Measurements from ENCODE around the gene TMEM100. TPM values are rescaled to one million over a fixed set of nuclear protein-coding genes. Genes with fewer than 3 reads are reported as not detected.

The TMEM100 gene
- polyA plus RNA-seq, 3 donors, result 47.4 to 86.4 (median 54.7) TPM

GRCh38 chr17:55745258-55745657 lies 22.6 kb upstream of the TMEM100 start:
- no peak for DNase-seq (ENCODE audit: low read depth in 3 of 3, low spot score in 2 of 3)

DNA sequence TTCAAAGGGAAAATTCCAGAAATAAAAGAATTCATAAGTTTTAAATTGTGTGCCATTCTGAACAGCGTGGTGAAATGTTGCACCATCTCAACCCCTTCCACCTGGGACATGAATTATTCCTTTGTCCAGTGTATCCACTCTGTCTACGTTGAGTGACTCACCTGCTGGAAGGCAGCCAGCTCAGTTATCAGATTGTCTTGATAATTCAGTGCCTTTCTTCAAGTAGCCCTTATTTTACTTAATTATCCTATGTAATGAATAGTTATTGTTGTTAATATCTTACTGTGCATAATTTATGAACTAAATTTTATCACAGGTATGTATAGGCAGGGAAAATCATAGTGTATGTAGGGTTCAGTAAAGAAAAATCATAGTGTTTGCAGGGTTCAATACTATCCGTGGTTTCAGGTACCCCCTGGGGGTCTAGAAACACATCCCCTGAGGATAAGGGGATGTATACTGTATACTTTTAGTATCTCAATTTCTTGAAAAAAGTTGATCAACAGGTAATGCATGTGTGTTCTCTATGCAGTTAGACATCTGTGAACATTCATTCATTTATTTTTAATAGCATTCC lies 20.5 kb upstream of the TMEM100 start:
- DNase-seq (ENCODE audit: low read depth in 3 of 3, low spot score in 2 of 3), result no peak

GRCh38 chr17:55742272-55743102 lies 19.8 kb upstream of the TMEM100 start:
- no peak for DNase-seq (ENCODE audit: low read depth in 3 of 3, low spot score in 2 of 3)

- no peak for DNase-seq (ENCODE audit: low read depth in 3 of 3, low spot score in 2 of 3)
Measured at GRCh38 chr17:55741356-55741700, 18.7 kb upstream of the TMEM100 start.

- DNase-seq (ENCODE audit: low read depth in 3 of 3, low spot score in 2 of 3), result no peak
Measured at GRCh38 chr17:55740511-55741355, 18.1 kb upstream of the TMEM100 start.

DNA sequence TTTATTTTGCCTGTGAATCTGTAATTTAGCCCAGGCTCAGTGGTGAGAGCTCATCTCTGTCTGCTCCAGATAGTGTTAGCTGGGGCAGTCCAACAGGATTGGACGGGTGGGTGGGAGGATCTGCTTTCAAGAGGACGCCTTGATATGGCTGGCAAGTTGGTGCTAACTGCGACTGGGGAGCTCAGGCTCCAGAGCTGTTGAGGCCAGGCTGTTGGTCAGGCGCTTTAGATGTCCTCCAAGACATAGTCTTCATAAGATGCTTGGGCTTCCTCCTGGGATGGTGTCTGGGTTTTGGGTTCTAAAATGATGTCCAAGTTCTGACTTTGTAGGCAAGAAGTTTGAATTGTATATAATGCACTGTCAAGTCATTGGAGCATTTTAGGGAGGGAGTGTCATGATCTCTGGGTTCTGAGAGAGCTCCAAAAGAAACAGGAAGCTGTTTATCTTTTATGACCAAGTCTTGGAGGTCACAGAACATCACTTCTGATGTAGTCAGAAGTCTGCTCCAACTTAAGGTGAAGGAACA lies 15.4 kb upstream of the TMEM100 start:
- no peak for DNase-seq (ENCODE audit: low read depth in 3 of 3, low spot score in 2 of 3)

- DNase-seq (ENCODE audit: low read depth in 3 of 3, low spot score in 2 of 3), result no peak
Measured at GRCh38 chr17:55735731-55736405, 13.2 kb upstream of the TMEM100 start.

DNA sequence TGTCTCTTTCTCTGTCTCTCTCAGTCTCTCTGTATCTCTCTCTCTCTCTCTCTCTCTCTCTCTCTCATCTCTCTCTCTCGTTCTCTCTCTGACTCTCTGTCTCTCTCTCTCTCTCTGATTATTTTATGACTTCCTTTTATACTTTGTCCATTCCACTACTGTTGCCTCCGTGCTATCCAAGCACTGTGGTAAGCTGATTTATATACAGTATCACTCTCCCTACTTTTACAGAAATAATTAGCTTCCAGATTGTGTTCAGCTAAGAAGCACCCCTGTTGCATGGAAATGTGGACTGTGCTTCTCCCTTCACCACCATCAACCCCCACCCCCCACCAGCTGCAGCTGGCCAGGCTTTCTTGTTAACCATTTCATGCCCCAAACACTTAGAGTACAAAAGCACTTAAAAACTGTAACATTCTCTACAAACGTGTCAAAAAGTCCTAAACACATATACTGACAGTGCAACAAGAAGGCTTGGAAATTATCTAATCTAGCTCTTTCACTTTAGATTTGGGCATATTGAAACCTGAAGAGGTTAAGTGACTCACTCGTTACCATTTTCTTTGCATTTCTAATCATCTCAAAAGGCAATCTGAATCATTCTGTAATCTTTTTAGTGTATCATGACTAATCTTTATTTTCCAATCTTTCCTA lies 11.6 kb upstream of the TMEM100 start:
- DNase-seq (ENCODE audit: low read depth in 3 of 3, low spot score in 2 of 3), result no peak

- DNase-seq (ENCODE audit: low read depth in 3 of 3, low spot score in 2 of 3), result no peak
Measured at GRCh38 chr17:55731586-55732250, 9.1 kb upstream of the TMEM100 start.

GRCh38 chr17:55730808-55731207 lies 8.1 kb upstream of the TMEM100 start:
- DNase-seq (ENCODE audit: low read depth in 3 of 3, low spot score in 2 of 3), result no peak

DNA sequence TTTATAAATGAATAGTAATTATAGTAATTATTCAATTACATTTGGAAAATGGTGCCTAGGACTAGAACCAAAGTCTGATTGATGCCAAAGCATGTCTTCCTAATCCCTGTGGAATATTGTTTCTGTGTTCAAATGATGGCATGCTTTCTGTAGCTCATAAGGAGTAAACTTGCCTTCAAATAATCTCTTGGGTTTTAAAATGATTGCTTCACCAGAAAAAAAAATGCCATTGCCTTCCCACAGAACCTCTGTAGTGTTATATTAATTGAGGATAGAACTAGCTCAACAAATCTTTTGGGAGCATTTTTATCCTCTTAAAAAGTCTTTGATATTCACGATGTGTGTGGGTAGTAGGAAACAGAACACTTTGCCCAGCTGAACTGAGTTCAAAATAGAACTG lies 7.7 kb upstream of the TMEM100 start:
- DNase-seq (ENCODE audit: low read depth in 3 of 3, low spot score in 2 of 3), result no peak

- DNase-seq (ENCODE audit: low read depth in 3 of 3, low spot score in 2 of 3), result no peak
Measured at GRCh38 chr17:55729484-55729883, 6.8 kb upstream of the TMEM100 start.

- DNase-seq (ENCODE audit: low read depth in 3 of 3, low spot score in 2 of 3), result no peak
Measured at GRCh38 chr17:55728833-55729232, 6.2 kb upstream of the TMEM100 start.

DNA sequence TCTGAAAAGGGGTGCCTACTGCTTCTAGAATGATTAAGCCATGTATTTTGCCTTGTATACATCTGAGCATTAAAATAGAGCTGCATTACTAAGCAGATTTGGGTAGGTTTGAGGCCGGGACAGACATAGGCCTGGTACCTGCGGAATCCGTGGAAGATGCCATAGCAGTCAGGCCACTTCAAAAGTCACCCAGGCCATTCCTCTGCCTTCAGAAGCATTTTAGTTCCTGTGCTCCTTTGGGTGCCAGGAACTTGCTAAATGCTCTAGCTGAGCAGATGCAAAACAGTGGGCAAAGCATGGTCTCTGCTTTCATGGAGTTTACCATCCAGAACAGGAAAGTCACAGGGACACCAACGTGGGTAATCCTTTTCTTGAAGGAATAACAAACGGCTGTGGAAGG lies 5.7 kb upstream of the TMEM100 start:
- no peak for DNase-seq (ENCODE audit: low read depth in 3 of 3, low spot score in 2 of 3)

- DNase-seq (ENCODE audit: low read depth in 3 of 3, low spot score in 2 of 3), result no peak
Measured at GRCh38 chr17:55727920-55728319, 5.3 kb upstream of the TMEM100 start.

- no peak for DNase-seq (ENCODE audit: low read depth in 3 of 3, low spot score in 2 of 3)
Measured at GRCh38 chr17:55727275-55727674, 4.6 kb upstream of the TMEM100 start.

DNA sequence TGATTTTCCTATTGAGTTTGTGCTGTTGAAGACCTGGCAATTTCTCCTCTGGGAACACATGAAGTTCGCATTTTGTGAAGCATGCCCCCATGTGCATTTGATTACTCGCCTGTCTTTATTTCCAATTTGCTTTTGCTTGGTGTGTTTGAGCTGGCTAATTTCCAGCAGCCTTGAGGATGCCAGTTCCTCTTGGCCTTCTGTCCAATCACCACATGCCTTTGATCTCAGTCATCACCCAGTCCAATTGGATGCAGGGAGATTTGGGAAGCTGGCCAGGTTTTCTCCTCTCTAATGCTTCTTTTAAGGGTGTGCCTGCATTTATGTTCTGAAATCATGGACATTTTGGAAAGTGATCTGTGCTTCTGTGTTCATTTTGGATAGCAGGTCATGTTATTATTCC lies 3.8 kb upstream of the TMEM100 start:
- no peak for DNase-seq (ENCODE audit: low read depth in 3 of 3, low spot score in 2 of 3)

- DNase-seq (ENCODE audit: low read depth in 3 of 3, low spot score in 2 of 3), result no peak
Measured at GRCh38 chr17:55723488-55723848, 804 bp upstream of the TMEM100 start.

DNA sequence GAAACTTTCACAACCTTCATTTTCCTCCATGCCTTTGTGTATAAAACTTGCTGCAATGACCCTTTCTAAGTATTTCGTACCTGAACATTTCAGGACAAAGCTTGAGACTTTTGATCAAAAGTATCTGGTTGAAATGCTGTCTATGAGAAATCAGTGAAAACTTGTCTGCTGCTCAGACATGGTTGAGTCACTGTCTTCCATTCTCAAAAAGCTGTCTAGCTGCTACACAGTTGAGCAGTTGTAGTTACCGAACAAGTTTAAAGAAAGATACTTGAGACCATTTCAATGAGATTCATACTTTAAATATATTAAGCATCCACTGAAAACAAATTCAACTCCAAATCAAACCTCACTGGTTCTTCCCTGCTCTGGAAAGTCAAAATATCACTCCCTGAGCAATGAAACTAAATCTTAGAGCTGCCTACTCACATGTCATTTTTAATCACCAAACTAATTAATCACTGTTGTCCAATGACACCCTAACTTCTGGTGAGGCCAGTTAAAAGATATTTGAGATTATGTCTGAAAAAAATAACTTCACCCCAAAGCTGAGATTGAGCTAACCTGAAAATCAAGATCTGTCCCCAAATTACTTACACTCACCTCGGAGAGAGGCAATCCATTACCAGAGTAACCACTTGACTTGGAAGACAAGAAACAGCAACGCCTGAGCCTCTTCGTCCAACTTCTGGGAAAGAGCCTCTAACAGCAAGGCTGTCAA lies 488 bp downstream of the TMEM100 start:
- DNase-seq (ENCODE audit: low read depth in 3 of 3, low spot score in 2 of 3), result no peak

All from right renal cortex interstitium (tissue), 3 donors.